SK-N-DZ (cell line): ENCODE results near the gene CYP8B1.

Experiments
- DNase-seq: peaks from one replicate; pipeline ENCODE4 v3.0.0-alpha.2; 2015; ENCODE audit warnings: low spot score

The CYP8B1 gene

GRCh38 chr3:42827654-42828053 lies 48.0 kb downstream of the CYP8B1 start:
- no peak for DNase-seq

GRCh38 chr3:42827023-42827422 lies 48.7 kb downstream of the CYP8B1 start:
- no peak for DNase-seq

- DNase-seq: no peak
Measured at GRCh38 chr3:42826141-42826540, 49.5 kb downstream of the CYP8B1 start.

GRCh38 chr3:42823351-42823750 lies 52.3 kb downstream of the CYP8B1 start:
- DNase-seq: no peak

- DNase-seq: no peak
Measured at GRCh38 chr3:42822828-42823227, 52.9 kb downstream of the CYP8B1 start.
